Colonic mucosa (tissue), 4 donors: ENCODE measurements around the gene ZNF646. TPM values are rescaled to one million over a fixed set of nuclear protein-coding genes. Genes with fewer than 3 reads are reported as not detected.
A peak's percentile ranks its signal among the peaks of the same experiment; 100 is the strongest.
"Not testable (repeated sequence)": the region's sequence is repeated elsewhere in the genome, so short reads cannot be mapped to it uniquely, and the experiment has no call there.

Source experiments
- DNase-seq: peaks from one replicate; pipeline ENCODE4 v3.0.0-alpha.2; 2020
- H3K27ac ChIP-seq: fragments of 200-600 bp; one replicate; pipeline ENCODE4 v1.8.0; 2021
- H3K27me3 ChIP-seq: fragments of 200-600 bp; one replicate; pipeline ENCODE4 v1.8.0; 2021
- H3K36me3 ChIP-seq: fragments of 200-600 bp; one replicate; pipeline ENCODE4 v1.8.0; 2021
- H3K4me1 ChIP-seq: fragments of 200-600 bp; one replicate; pipeline ENCODE4 v1.8.0; 2021; ENCODE audit warnings: mild to moderate bottlenecking
- H3K4me3 ChIP-seq: fragments of 200-600 bp; one replicate; pipeline ENCODE4 v1.8.0; 2021
- H3K9ac ChIP-seq, 2 donors: one replicate each; pipeline ENCODE4 v1.7.0; 2013; ENCODE audit warnings: control low read depth in 2 of 2, low read depth in 2 of 2, low read length in 2 of 2
- H3K9me3 ChIP-seq: fragments of 200-600 bp; one replicate; pipeline ENCODE4 v1.8.0; 2021
- CTCF ChIP-seq: fragments of 200-600 bp; IDR thresholded peaks from one replicate; pipeline ENCODE4 v1.8.0; 2022; ENCODE audit warnings: antibody characterized with exemption, mild to moderate bottlenecking
- intact Hi-C: fragments of 100-400 bp; cut with DNase I; formaldehyde crosslinking; loops from one replicate; pipeline ENCODE4 v1.14.1; 2022
- total RNA-seq, 2 donors: library from RNA; stranded (reverse); fragmentation: NEBNext Ultra II Directional in 1 of 2; extraction: Animal tissue kit (Norgen Biotek cat#: 25700) in 1 of 2; gene quantifications; one replicate each; pipeline ENCODE4 v1.2.1, GENCODE V29; 2021
- donor health status: healthy.
- donor health status: DM: no; HTN: no; CAD: no.
- donor health status: DM: no; HTN: no; CAD: no.

Gene ZNF646
- total RNA-seq, 2 donors from 2014 or later: 18.4 to 20.0 TPM

- Histone ChIP-seq H3K4me1 (peaks cover 8% of the 10 kb centered on the region), H3K4me3 (no peak overlapping the region), H3K27ac (no peak overlapping the region), H3K9ac (peak overlapping the region in 1 of 2 donors; percentile 8), H3K27me3 (no peaks in the 10 kb centered on the region), H3K9me3 (no peaks in the 10 kb centered on the region), H3K36me3 (no peaks in the 10 kb centered on the region)
- DNase-seq: no peak
- no peak for TF ChIP-seq CTCF
- intact Hi-C loops: loop anchor here (10.0 kb wide), 1 partner anchor 62 kb away; the partner anchor contains the start of gene PRSS36
Observed at GRCh38 chr16:31092330-31092729, 18.1 kb downstream of the ZNF646 start.

GRCh38 chr16:31093132-31093703 lies 19.0 kb downstream of the ZNF646 start:
- intact Hi-C loops: loop anchor here (10.0 kb wide), 1 partner anchor 62 kb away; the partner anchor contains the start of gene PRSS36
- H3K36me3 ChIP-seq: no peaks in the 10 kb centered on the region
- no peaks in the 10 kb centered on the region for H3K27me3 ChIP-seq
- H3K4me1 ChIP-seq: peaks cover 8% of the 10 kb centered on the region
- H3K9ac ChIP-seq: no peak overlapping the region
- TF ChIP-seq CTCF: no peak
- H3K4me3 ChIP-seq: no peak overlapping the region
- DNase-seq: peak; percentile 34
- H3K27ac ChIP-seq: no peak overlapping the region
- no peaks in the 10 kb centered on the region for H3K9me3 ChIP-seq

DNA sequence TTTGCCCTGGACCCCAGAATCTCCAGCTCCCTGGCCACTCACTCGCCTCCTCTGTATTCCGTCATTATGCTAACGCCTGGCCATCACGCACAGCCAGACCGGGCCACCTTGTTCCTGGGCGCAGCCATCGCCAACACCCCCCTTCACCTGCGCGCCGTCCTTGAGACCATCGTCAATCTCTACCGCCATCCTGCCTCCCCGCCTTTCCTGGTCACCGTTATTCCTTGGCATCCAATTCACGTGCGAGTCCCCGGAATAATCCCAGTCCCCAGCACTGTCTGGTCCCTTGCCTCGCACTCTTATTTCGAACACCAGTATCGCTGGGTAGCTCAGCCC lies 19.8 kb downstream of the ZNF646 start:
- peak; percentile 33 for DNase-seq
- Histone ChIP-seq H3K36me3 (no peaks in the 10 kb centered on the region), H3K4me1 (peaks cover 8% of the 10 kb centered on the region), H3K4me3 (peak overlapping the region; percentile 73), H3K27ac (peak overlapping the region; percentile 85), H3K27me3 (no peaks in the 10 kb centered on the region), H3K9ac (peak overlapping the region; percentile 82 to 89), H3K9me3 (no peaks in the 10 kb centered on the region)
- no peak for TF ChIP-seq CTCF
- intact Hi-C loops: loop anchor here (10.0 kb wide), 1 partner anchor 61 kb away; the partner anchor contains the start of gene PRSS36

GRCh38 chr16:31094424-31095120 lies 20.4 kb downstream of the ZNF646 start, which contains the start of gene VKORC1:
Gene VKORC1, minus strand, starts transcription at chr16:31094797. Its CDS starts 68 bp downstream, at chr16:31094729.
- Histone ChIP-seq H3K4me1 (peaks cover 8% of the 10 kb centered on the region), H3K9me3 (no peaks in the 10 kb centered on the region), H3K27me3 (no peaks in the 10 kb centered on the region), H3K4me3 (peak within 1 kb of the TSS; percentile 73), H3K27ac (peak within 1 kb of the TSS; percentile 85), H3K9ac (peak within 1 kb of the TSS; percentile 82 to 89), H3K36me3 (no peaks in the 10 kb centered on the region)
- DNase-seq: peak; percentile 97
- no peak for TF ChIP-seq CTCF
- intact Hi-C loops: loop anchor here (10.0 kb wide), 1 partner anchor 60 kb away; the partner anchor contains the start of gene PRSS36

- no peak for TF ChIP-seq CTCF
- H3K4me1 ChIP-seq: no peaks in the 10 kb centered on the region
- no peak overlapping the region for H3K27ac ChIP-seq
- intact Hi-C loops: loop anchor here (10.0 kb wide), 1 partner anchor 55 kb away; the partner anchor contains the start of gene PRSS36
- H3K9me3 ChIP-seq: no peaks in the 10 kb centered on the region
- no peak for DNase-seq
- H3K27me3 ChIP-seq: no peaks in the 10 kb centered on the region
- H3K36me3 ChIP-seq: no peaks in the 10 kb centered on the region
- H3K9ac ChIP-seq: no peak overlapping the region
- H3K4me3 ChIP-seq: no peak overlapping the region
Observed at GRCh38 chr16:31099860-31100638, 25.8 kb downstream of the ZNF646 start.

- H3K9ac ChIP-seq, H3K4me3 ChIP-seq, DNase-seq, H3K27ac ChIP-seq, intact Hi-C loops, H3K4me1 ChIP-seq, H3K27me3 ChIP-seq, H3K9me3 ChIP-seq, H3K36me3 ChIP-seq: not testable (repeated sequence)
Observed at GRCh38 chr16:31100876-31101641, 26.8 kb downstream of the ZNF646 start.
